HEK293 (cell line): Measurements from ENCODE around the gene APRT.

ENCODE experiments used
- CTCF ChIA-PET: fragments of 350-600 bp; formaldehyde crosslinking; extraction: SDS; loops from one replicate; lab custom pipeline; 2021; ENCODE audit warnings: antibody characterized with exemption; lab: Yijun Ruan, JAX
- POLR2A ChIA-PET: fragments of 300-600 bp; formaldehyde crosslinking; extraction: SDS; loops from one replicate; lab custom pipeline; 2020; ENCODE audit warnings: antibody characterized with exemption, inconsistent platforms; lab: Yijun Ruan, JAX
- H3K27ac ChIP-seq: fragments of 200-500 bp; sonication (Bioruptor generic); 2 replicates; pipeline ENCODE4 v1.5.1; 2014; ENCODE audit warnings: low read depth, low read length, control low read depth, inconsistent platforms; ENCODE audit errors: extremely low read depth
- H3K36me3 ChIP-seq, 2 experiments: fragments of 200-500 bp in 1 of 2; sonication (Bioruptor generic) in 1 of 2; 1 replicate in 1 of 2; 2 replicates in 1 of 2; pipeline ENCODE4 v1.5.1; 2014 to 2017; ENCODE audit warnings: inconsistent platforms in 2 of 2, low read length in 2 of 2; ENCODE audit not compliant: control insufficient read depth in 2 of 2, insufficient read depth in 1 of 2
- H3K4me1 ChIP-seq: fragments of 200-500 bp; sonication (Bioruptor generic); 2 replicates; pipeline ENCODE4 v1.5.1; 2014; ENCODE audit warnings: mild to moderate bottlenecking, low read length, inconsistent platforms; ENCODE audit not compliant: control insufficient read depth, insufficient read depth
- H3K4me3 ChIP-seq: 2 replicates; pipeline ENCODE4 v1.5.1; 2011; ENCODE audit warnings: low read depth, mild to moderate bottlenecking, control low read depth, low read length, moderate library complexity
- H3K9me3 ChIP-seq: fragments of 200-500 bp; sonication (Bioruptor generic); 2 replicates; pipeline ENCODE4 v1.5.1; 2014; ENCODE audit warnings: low read depth, low read length, inconsistent platforms; ENCODE audit not compliant: control insufficient read depth, insufficient read depth
- EGR2 ChIP-seq: fragments of 450-650 bp; formaldehyde crosslinking; IDR thresholded peaks from 2 replicates; pipeline ENCODE4 v1.5.1; 2016; ENCODE audit warnings: low read depth, missing biosample characterization, missing genetic modification characterization
- GLI2 ChIP-seq: fragments of 450-650 bp; formaldehyde crosslinking; IDR thresholded peaks from 2 replicates; pipeline ENCODE4; 2017; ENCODE audit warnings: missing biosample characterization, missing genetic modification characterization, low read depth, borderline replicate concordance
- GLIS1 ChIP-seq: fragments of 450-650 bp; formaldehyde crosslinking; IDR thresholded peaks from 2 replicates; pipeline ENCODE4 v1.5.1; 2016; ENCODE audit warnings: missing biosample characterization, missing genetic modification characterization
- KLF17 ChIP-seq: fragments of 450-650 bp; formaldehyde crosslinking; IDR thresholded peaks from 2 replicates; pipeline ENCODE4 v1.5.1; 2016; ENCODE audit warnings: missing biosample characterization, missing genetic modification characterization
- MYNN ChIP-seq: fragments of 450-650 bp; formaldehyde crosslinking; IDR thresholded peaks from 2 replicates; pipeline ENCODE4 v1.5.1; 2016; ENCODE audit warnings: missing biosample characterization, missing genetic modification characterization, borderline replicate concordance
- ZBTB17 ChIP-seq: fragments of 450-650 bp; formaldehyde crosslinking; IDR thresholded peaks from 2 replicates; pipeline ENCODE4 v1.5.1; 2016; ENCODE audit warnings: missing biosample characterization, missing genetic modification characterization
- ZBTB21 ChIP-seq: fragments of 450-650 bp; formaldehyde crosslinking; IDR thresholded peaks from 2 replicates; pipeline ENCODE4 v1.5.1; 2017; ENCODE audit warnings: missing biosample characterization, missing genetic modification characterization
- ZFP3 ChIP-seq: fragments of 450-650 bp; formaldehyde crosslinking; IDR thresholded peaks from 2 replicates; pipeline ENCODE4 v1.5.1; 2016; ENCODE audit warnings: low read depth, missing biosample characterization, missing genetic modification characterization
- ZFP37 ChIP-seq: fragments of 450-650 bp; formaldehyde crosslinking; IDR thresholded peaks from 2 replicates; pipeline ENCODE4 v1.5.1; 2016; ENCODE audit warnings: missing biosample characterization, missing genetic modification characterization
- ZNF121 ChIP-seq: fragments of 450-650 bp; formaldehyde crosslinking; IDR thresholded peaks from 2 replicates; pipeline ENCODE4 v1.5.1; 2016; ENCODE audit warnings: missing biosample characterization, missing genetic modification characterization
- ZNF341 ChIP-seq: fragments of 450-650 bp; formaldehyde crosslinking; IDR thresholded peaks from 2 replicates; pipeline ENCODE4; 2016; ENCODE audit warnings: low read depth, missing biosample characterization, missing genetic modification characterization
- ZNF350 ChIP-seq: fragments of 450-650 bp; formaldehyde crosslinking; IDR thresholded peaks from 2 replicates; pipeline ENCODE4 v1.5.0; 2017; ENCODE audit warnings: missing biosample characterization, mild to moderate bottlenecking, missing genetic modification characterization
- ZNF354C ChIP-seq: fragments of 450-650 bp; formaldehyde crosslinking; IDR thresholded peaks from 2 replicates; pipeline ENCODE4 v1.5.1; 2016; ENCODE audit warnings: missing biosample characterization, missing genetic modification characterization, low read depth, borderline replicate concordance
- ZNF48 ChIP-seq: fragments of 450-650 bp; formaldehyde crosslinking; IDR thresholded peaks from 2 replicates; pipeline ENCODE4 v1.5.1; 2016; ENCODE audit warnings: missing biosample characterization, missing genetic modification characterization
- ZNF514 ChIP-seq: fragments of 450-650 bp; formaldehyde crosslinking; IDR thresholded peaks from 2 replicates; pipeline ENCODE4 v1.5.1; 2016; ENCODE audit warnings: missing biosample characterization, missing genetic modification characterization
- ZNF654 ChIP-seq: fragments of 450-650 bp; formaldehyde crosslinking; IDR thresholded peaks from 2 replicates; pipeline ENCODE4 v1.5.1; 2016; ENCODE audit warnings: low read depth, missing biosample characterization, missing genetic modification characterization
- ZNF660 ChIP-seq: fragments of 450-650 bp; IDR thresholded peaks from 2 replicates; pipeline ENCODE4 v1.5.1; 2018; ENCODE audit warnings: missing biosample characterization, mild to moderate bottlenecking, missing genetic modification characterization
- ZNF664 ChIP-seq: fragments of 450-650 bp; formaldehyde crosslinking; IDR thresholded peaks from 2 replicates; pipeline ENCODE4 v1.5.1; 2016; ENCODE audit warnings: missing biosample characterization, missing genetic modification characterization
- ZNF670 ChIP-seq: fragments of 450-650 bp; formaldehyde crosslinking; IDR thresholded peaks from 2 replicates; pipeline ENCODE4 v1.5.1; 2016; ENCODE audit warnings: missing biosample characterization, missing genetic modification characterization, low read depth
- TF ChIP-seq, protein P1 (sequence below): fragments of 450-650 bp; formaldehyde crosslinking; IDR thresholded peaks from 2 replicates; pipeline ENCODE4 v1.5.1; 2016; ENCODE audit warnings: missing biosample characterization, missing genetic modification characterization
- TF ChIP-seq, protein P2 (sequence below): fragments of 450-650 bp; formaldehyde crosslinking; IDR thresholded peaks from 2 replicates; pipeline ENCODE4 v1.5.1; 2017; ENCODE audit warnings: missing biosample characterization, missing genetic modification characterization
- TF ChIP-seq, protein P3 (sequence below): fragments of 450-650 bp; formaldehyde crosslinking; IDR thresholded peaks from 2 replicates; pipeline ENCODE4 v1.5.1; 2016; ENCODE audit warnings: missing biosample characterization, missing genetic modification characterization

APRT gene

GRCh38 chr16:88857728-88858339 is 46.1 kb upstream of the APRT start:
- Histone ChIP-seq H3K27ac (peak overlapping the region; percentile 10; the same call in 1 of the 2 replicates), H3K4me1 (no peaks in the 10 kb centered on the region), H3K4me3 (peak overlapping the region; percentile 94), H3K36me3 (peaks cover 0 to 44% of the 10 kb centered on the region in 2 experiments; a peak in 1 of 3 replicates), H3K9me3 (no peaks in the 10 kb centered on the region)
- CTCF ChIA-PET: interaction anchor here (0.5 to 1.8 kb wide), 18 partner anchors 9 to 309 kb away, joined by 3 to 8 read pairs (median 3); partner anchors contain the start of gene APRT
- POLR2A ChIA-PET: interaction anchor here (0.7 to 2.1 kb wide), 5 partner anchors 43 to 340 kb away, joined by 3 to 23 read pairs (median 3); partner anchors contain the start of genes ACSF3 and APRT
- TF ChIP-seq EGR2 (tag by site-specific recombination) (peak; percentile 39), GLI2 (tag by site-specific recombination) (no peak)
- TF ChIP-seq, protein P1, sequence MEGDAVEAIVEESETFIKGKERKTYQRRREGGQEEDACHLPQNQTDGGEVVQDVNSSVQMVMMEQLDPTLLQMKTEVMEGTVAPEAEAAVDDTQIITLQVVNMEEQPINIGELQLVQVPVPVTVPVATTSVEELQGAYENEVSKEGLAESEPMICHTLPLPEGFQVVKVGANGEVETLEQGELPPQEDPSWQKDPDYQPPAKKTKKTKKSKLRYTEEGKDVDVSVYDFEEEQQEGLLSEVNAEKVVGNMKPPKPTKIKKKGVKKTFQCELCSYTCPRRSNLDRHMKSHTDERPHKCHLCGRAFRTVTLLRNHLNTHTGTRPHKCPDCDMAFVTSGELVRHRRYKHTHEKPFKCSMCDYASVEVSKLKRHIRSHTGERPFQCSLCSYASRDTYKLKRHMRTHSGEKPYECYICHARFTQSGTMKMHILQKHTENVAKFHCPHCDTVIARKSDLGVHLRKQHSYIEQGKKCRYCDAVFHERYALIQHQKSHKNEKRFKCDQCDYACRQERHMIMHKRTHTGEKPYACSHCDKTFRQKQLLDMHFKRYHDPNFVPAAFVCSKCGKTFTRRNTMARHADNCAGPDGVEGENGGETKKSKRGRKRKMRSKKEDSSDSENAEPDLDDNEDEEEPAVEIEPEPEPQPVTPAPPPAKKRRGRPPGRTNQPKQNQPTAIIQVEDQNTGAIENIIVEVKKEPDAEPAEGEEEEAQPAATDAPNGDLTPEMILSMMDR: peak; percentile 48; the same call in 1 of the 2 replicates

DNA sequence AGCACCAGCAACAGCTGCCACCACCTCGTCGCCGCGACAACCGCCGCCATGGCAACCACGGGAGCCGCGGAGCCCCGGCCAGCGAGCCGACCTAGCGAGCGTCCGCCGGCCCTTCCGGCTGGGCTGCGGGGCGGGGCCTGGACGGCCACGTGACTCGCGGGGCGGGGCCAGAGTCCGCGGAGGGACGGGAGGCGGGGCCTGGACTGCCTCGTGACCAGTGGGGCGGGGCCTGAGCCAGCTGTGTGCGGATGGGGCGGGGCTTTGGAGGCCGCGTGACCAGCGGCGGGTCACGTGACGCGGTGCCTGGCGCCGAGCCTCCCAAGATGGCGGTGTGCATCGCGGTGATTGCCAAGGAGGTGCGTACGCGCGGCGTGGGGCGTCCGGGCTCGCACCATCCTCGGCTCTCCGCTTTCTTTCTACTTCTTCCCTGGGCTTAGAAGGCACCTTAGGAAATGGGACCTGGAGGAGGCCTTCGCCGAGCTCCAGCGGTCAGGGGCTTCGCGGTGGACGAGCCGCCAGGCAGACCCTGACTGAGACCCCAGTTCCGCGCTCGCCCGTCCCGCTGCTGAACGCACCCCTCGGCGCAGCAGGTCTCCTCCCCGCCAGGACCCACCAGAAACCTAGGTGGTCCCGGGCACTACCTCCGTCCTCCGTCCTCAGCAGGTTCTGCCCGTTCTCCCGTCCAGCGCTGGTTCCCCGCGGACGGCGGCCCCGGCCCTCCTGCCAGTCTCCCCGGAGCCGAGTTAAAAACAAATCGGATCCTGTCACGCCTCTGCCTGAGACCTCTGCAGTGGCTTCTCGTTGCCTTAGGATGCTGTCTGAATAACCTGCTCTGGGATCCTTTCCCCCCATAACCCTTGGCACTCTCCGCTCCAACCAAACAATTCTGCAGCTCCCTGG is 45.4 kb upstream of the APRT start, which contains the start of the genes GALNS and TRAPPC2L:
Gene GALNS (minus strand): TSS at position 120 of the 900 bp plus-strand sequence. CDS start 70 bp downstream, at position 50.
Gene TRAPPC2L (plus strand): TSS at position 300 of the 900 bp plus-strand sequence. CDS start 24 bp downstream, at position 324.
- H3K27ac ChIP-seq: peak within 1 kb of the TSS; percentile 10; the same call in 1 of the 2 replicates
- H3K4me3 ChIP-seq: peak within 1 kb of the TSS; percentile 94
- H3K4me1 ChIP-seq: no peaks in the 10 kb centered on the region
- CTCF ChIA-PET: interaction anchor here (0.5 to 1.8 kb wide), 13 partner anchors 10 to 310 kb away, joined by 3 to 8 read pairs (median 3); partner anchors contain the start of gene APRT
- POLR2A ChIA-PET: interaction anchor here (0.5 to 2.1 kb wide), 5 partner anchors 11 to 341 kb away, joined by 3 to 23 read pairs (median 3); partner anchors contain the start of genes ACSF3 and APRT
- H3K9me3 ChIP-seq: no peaks in the 10 kb centered on the region
- H3K36me3 ChIP-seq: peaks cover 0 to 40% of the 10 kb centered on the region in 2 experiments; a peak in 1 of 3 replicates
- TF ChIP-seq ZNF664 (tag by site-specific recombination) (no peak), GLIS1 (tag by site-specific recombination) (peak; percentile 34; the same call in 1 of the 2 replicates), ZNF654 (tag by site-specific recombination) (no peak), KLF17 (tag by site-specific recombination) (0 out of 2 replicates have a peak, but pooled peaks have one; percentile 16), ZFP3 (tag by site-specific recombination) (no peak), ZBTB17 (tag by site-specific recombination) (peak; percentile 78; the same call in 1 of the 2 replicates), ZNF514 (tag by site-specific recombination) (no peak), ZBTB21 (tag by site-specific recombination) (no peak), ZNF354C (no peak), ZNF48 (tag by site-specific recombination) (no peak), ZNF660 (peak; percentile 74; the same call in 1 of the 2 replicates), ZNF670 (tag by site-specific recombination) (no peak), ZNF350 (tag by site-specific recombination) (no peak), ZFP37 (tag by site-specific recombination) (no peak), ZNF121 (tag by site-specific recombination) (no peak), MYNN (tag by site-specific recombination) (peak; percentile 87), ZNF341 (no peak)
- TF ChIP-seq, protein P2, sequence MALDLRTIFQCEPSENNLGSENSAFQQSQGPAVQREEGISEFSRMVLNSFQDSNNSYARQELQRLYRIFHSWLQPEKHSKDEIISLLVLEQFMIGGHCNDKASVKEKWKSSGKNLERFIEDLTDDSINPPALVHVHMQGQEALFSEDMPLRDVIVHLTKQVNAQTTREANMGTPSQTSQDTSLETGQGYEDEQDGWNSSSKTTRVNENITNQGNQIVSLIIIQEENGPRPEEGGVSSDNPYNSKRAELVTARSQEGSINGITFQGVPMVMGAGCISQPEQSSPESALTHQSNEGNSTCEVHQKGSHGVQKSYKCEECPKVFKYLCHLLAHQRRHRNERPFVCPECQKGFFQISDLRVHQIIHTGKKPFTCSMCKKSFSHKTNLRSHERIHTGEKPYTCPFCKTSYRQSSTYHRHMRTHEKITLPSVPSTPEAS (tag by site-specific recombination): no peak
- TF ChIP-seq, protein P3, sequence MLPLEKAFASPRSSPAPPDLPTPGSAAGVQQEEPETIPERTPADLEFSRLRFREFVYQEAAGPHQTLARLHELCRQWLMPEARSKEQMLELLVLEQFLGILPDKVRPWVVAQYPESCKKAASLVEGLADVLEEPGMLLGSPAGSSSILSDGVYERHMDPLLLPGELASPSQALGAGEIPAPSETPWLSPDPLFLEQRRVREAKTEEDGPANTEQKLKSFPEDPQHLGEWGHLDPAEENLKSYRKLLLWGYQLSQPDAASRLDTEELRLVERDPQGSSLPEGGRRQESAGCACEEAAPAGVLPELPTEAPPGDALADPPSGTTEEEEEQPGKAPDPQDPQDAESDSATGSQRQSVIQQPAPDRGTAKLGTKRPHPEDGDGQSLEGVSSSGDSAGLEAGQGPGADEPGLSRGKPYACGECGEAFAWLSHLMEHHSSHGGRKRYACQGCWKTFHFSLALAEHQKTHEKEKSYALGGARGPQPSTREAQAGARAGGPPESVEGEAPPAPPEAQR: no peak
